ENCODE results near the gene GUCD1.
"Not testable (repeated sequence)": the region's sequence is repeated elsewhere in the genome, so short reads cannot be mapped to it uniquely, and the experiment has no call there.

GUCD1 gene

GRCh38 chr22:24564376-24565058 is 9.6 kb upstream of the GUCD1 start:
- DNase-seq (ENCODE audit: low read depth), result peak; percentile 23

- DNase-seq (ENCODE audit: low read depth), result no peak
Observed at GRCh38 chr22:24563246-24563645, 8.3 kb upstream of the GUCD1 start.

GRCh38 chr22:24559471-24559870 is 4.5 kb upstream of the GUCD1 start:
- DNase-seq (ENCODE audit: low read depth), result no peak

GRCh38 chr22:24555165-24556039 is 464 bp upstream of the GUCD1 start, which contains the start of gene SNRPD3:
TSS of gene SNRPD3 (plus strand) at chr22:24555999. CDS start at chr22:24557675, 1,676 bp downstream.
- peak; percentile 99 for DNase-seq (ENCODE audit: low read depth)

GRCh38 chr22:24553597-24554312 is 1.2 kb downstream of the GUCD1 start:
- DNase-seq (ENCODE audit: low read depth), result no peak

- not testable (repeated sequence) for DNase-seq (ENCODE audit: low read depth)
Observed at GRCh38 chr22:24552503-24553286, 2.2 kb downstream of the GUCD1 start.

GRCh38 chr22:24550902-24551435 is 4.0 kb downstream of the GUCD1 start:
- no peak for DNase-seq (ENCODE audit: low read depth)

- DNase-seq (ENCODE audit: low read depth), result no peak
Observed at GRCh38 chr22:24550028-24550901, 4.7 kb downstream of the GUCD1 start.

GRCh38 chr22:24548812-24549211 is 6.1 kb downstream of the GUCD1 start:
- DNase-seq (ENCODE audit: low read depth), result no peak

- no peak for DNase-seq (ENCODE audit: low read depth)
Observed at GRCh38 chr22:24543679-24544243, 11.2 kb downstream of the GUCD1 start.

GRCh38 chr22:24543185-24543601 is 11.7 kb downstream of the GUCD1 start:
- no peak for DNase-seq (ENCODE audit: low read depth)

GRCh38 chr22:24542641-24543040 is 12.3 kb downstream of the GUCD1 start:
- no peak for DNase-seq (ENCODE audit: low read depth)

GRCh38 chr22:24541681-24542515 is 13.0 kb downstream of the GUCD1 start:
- no peak for DNase-seq (ENCODE audit: low read depth)

- DNase-seq (ENCODE audit: low read depth), result no peak
Observed at GRCh38 chr22:24540470-24540869, 14.5 kb downstream of the GUCD1 start.

GRCh38 chr22:24536089-24536488 is 18.8 kb downstream of the GUCD1 start:
- DNase-seq (ENCODE audit: low read depth), result no peak

- no peak for DNase-seq (ENCODE audit: low read depth)
Observed at GRCh38 chr22:24535348-24535747, 19.6 kb downstream of the GUCD1 start.

GRCh38 chr22:24532075-24532474 is 22.9 kb downstream of the GUCD1 start:
- no peak for DNase-seq (ENCODE audit: low read depth)

- not testable (repeated sequence) for DNase-seq (ENCODE audit: low read depth)
Observed at GRCh38 chr22:24530968-24531367, 24.0 kb downstream of the GUCD1 start.

- no peak for DNase-seq (ENCODE audit: low read depth)
Observed at GRCh38 chr22:24529898-24530297, 25.0 kb downstream of the GUCD1 start.
